ENCODE data around the gene SCIMP.

Gene SCIMP

GRCh38 chr17:5234645-5235576, at the start of gene SCIMP:
Gene SCIMP (minus strand): TSS chr17:5234860. CDS start chr17:5234755, 105 bp downstream.
- H3K27ac ChIP-seq: peak within 1 kb of the TSS; percentile 77
- TF ChIP-seq CTCF (conservative IDR thresholded peaks at IDR 0.05) (no peak), ZFX (IDR thresholded peaks at IDR 0.05) (no peak)

DNA sequence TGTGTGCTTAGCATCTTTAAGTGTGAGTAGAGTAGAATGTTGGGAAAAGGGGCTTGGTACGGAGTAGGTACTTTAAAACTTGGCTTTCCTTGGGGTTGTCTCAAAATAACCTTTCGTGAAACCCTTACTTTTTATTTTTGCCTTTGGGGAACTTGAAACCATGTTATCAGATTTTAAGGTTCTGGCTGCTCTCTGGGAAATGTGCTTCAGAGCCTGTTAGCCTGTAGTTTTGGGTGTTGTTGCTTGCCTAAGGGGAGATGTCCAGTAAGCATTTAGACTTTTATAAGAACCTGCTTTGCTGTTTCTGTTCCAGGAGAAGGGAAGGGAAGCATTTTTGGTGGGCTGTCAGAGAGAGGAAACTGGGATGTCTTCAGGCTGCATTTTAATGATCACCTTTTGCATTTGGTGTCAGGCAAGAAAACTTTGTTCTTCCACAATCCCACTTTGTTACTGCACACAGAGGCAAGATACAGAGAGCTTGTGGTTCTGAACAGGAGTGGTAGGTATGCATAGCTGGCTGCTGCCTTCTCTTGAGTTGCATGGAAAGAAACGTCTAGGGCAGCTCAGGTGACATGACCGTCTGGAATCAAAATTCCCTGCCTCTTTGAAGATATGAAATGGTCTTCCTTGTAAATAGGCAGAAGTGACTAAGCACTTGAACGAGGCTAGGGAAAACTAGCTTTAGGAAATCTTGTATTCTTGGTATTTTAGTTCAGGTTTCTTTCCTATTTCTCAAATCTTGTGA, 49.1 kb upstream of the SCIMP start:
- TF ChIP-seq ZFX (IDR thresholded peaks at IDR 0.05): no peak
- TF ChIP-seq CTCF (conservative IDR thresholded peaks at IDR 0.05): no peak
- H3K27ac ChIP-seq: no peak overlapping the region

DNA sequence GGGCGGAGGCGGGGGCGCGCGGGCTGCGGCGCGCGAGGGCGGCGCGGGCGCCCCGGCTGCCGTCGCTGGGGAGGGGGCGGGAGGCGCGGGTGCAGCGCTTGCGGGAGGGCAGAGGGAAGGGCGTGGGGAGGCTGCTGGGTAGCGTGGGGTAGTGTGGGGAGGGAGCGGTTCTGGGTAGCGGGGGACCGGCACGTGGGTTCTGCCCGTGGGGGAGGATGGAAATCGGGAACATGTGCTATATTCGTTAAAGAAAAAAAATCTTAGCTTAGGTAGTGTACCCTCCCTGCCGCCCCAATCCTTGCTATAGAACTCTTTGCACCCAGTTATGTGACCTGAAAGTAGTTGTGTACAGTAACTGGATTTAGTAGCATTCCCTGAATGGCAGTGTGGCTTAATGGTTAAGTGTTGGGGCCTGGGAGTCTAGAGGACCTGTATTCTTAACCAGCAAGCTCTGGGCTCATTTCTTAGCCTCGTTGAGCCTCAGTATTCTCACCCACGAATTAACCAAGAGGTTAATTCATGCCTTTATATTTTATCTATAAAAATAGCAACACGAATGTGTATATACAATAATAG, 48.1 kb upstream of the SCIMP start:
- H3K27ac ChIP-seq: peak overlapping the region; percentile 89
- TF ChIP-seq ZFX (IDR thresholded peaks at IDR 0.05): no peak; the same call in 1 of the 2 replicates
- TF ChIP-seq CTCF (conservative IDR thresholded peaks at IDR 0.05): no peak

DNA sequence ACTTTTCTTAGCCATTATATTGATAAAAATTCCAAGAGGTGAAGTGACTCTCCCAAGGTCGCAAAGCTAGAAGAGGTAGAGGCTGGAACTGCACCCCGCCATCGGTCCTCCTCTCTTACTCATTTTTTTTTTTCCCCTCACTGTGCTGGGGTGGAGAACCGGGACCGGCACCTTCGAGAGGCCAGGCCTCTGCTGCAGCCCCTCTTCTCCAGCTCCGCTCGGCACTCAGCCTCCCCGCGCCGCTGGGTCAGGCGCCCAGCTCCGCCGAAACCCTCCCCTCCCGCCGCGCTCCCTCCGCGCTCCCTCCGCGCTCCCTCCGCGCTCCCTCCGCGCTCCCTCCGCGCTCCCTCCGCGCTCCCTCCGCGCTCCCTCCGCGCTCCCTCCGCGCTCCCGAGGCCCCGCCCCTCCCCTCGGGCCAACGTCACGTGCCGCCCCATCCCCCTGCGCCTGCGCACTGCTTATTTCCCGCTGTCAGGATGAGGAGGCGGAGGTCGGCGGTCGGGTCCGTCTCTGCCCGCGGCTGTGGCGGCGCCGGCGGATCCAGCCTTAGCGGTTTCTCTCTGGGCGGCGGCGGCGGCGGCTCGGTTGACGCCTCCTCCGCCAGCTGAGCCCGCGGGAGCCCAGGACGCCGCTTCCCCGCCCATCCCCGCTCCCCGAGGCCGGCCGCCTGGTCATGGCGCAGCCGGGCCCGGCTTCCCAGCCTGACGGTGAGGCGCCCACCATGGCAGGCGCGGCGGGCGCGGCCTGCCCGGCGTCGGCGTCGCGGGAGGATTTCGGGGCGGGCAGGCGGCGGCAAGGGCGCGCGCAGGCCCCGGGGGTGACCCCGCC, 47.4 kb upstream of the SCIMP start, which contains the start of gene RABEP1:
TSS of gene RABEP1 (plus strand) at position 471 of the 828 bp plus-strand sequence. CDS start at position 674, 203 bp downstream.
- H3K27ac ChIP-seq: peak within 1 kb of the TSS; percentile 89
- TF ChIP-seq ZFX (IDR thresholded peaks at IDR 0.05) (peak; percentile 55), CTCF (conservative IDR thresholded peaks at IDR 0.05) (no peak; the same call in 1 of the 2 replicates)

- TF ChIP-seq CTCF (conservative IDR thresholded peaks at IDR 0.05) (no peak), ZFX (IDR thresholded peaks at IDR 0.05) (no peak)
- no peak overlapping the region for H3K27ac ChIP-seq
Measured at GRCh38 chr17:5272322-5272721, 37.7 kb upstream of the SCIMP start.

DNA sequence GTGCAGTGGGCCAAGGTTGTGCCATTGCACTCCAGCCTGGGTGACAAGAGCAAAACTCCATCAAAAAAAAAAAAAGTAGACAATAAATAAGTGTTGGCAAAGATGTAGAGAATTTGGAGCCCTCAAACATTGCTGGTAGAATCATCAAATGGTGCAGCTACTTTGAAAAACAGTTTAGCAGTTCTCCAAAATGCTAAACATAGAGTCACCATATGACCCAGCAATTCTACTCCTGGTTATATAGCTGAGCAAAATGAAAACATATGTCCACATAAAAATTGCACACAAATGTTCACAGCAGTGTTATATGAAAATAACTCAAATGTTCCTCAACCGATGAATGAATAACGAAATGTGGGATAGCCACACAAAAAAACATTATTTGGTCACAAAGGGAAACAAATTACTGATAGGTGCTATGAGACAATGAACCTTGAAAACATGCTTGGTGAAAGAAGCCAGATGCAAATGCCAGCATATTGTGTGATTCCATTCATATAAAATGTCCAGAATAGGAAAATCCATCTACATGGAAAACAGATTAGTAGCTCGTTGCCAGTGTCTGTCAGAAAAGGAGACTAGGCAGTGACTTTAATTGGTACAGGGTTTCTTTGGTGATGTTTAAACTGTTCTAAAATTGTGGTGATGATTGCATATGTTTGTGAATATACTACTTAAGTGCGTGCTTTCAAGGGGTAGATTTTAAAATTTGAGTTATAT, 34.7 kb upstream of the SCIMP start:
- TF ChIP-seq ZFX (IDR thresholded peaks at IDR 0.05) (no peak), CTCF (conservative IDR thresholded peaks at IDR 0.05) (no peak)

More for the DNA sequence above, 34.7 kb upstream of the SCIMP start:
- no peak overlapping the region for H3K27ac ChIP-seq

Measured in C4-2B (cell line).